B cell (primary cell): ENCODE results near the gene NME7.

ENCODE experiments used
- CTCF ChIP-seq: fragments of 200-600 bp; IDR thresholded peaks from one replicate; pipeline ENCODE4 v1.8.0; 2022; ENCODE audit warnings: antibody characterized with exemption, mild to moderate bottlenecking
- EZH2 ChIP-seq: IDR thresholded peaks from 2 replicates; pipeline ENCODE4 v1.6.1; 2012; ENCODE audit warnings: borderline replicate concordance, low read depth, mild to moderate bottlenecking, moderate library complexity, low read length; ENCODE audit not compliant: insufficient read depth, poor library complexity, severe bottlenecking

GRCh38 chr1:169207797-169208520 is 159.6 kb downstream of the NME7 start:
- TF ChIP-seq CTCF (no peak), EZH2 (no peak)
